ENCODE results near the gene NUP155.

DNA sequence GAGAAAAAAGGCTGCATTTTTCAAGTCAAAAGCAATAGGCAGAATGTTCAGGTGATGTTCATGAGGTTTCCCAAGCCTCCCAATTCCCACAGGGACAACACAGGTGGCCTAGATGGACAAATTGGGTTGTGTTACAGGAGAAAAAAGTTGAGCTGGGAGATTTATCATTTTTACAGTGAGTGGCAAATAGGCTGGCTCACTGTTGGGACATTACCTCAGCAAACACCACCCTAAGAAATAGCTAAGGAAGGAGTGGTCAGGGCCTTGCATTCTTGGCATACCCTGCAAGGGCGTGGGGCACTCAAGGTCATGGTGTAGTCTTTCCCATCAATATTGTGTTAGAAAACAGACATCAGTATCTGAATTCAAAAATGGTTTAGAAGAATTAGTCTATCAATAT is 98.4 kb downstream of the NUP155 start:
- TF ChIP-seq, protein P1, sequence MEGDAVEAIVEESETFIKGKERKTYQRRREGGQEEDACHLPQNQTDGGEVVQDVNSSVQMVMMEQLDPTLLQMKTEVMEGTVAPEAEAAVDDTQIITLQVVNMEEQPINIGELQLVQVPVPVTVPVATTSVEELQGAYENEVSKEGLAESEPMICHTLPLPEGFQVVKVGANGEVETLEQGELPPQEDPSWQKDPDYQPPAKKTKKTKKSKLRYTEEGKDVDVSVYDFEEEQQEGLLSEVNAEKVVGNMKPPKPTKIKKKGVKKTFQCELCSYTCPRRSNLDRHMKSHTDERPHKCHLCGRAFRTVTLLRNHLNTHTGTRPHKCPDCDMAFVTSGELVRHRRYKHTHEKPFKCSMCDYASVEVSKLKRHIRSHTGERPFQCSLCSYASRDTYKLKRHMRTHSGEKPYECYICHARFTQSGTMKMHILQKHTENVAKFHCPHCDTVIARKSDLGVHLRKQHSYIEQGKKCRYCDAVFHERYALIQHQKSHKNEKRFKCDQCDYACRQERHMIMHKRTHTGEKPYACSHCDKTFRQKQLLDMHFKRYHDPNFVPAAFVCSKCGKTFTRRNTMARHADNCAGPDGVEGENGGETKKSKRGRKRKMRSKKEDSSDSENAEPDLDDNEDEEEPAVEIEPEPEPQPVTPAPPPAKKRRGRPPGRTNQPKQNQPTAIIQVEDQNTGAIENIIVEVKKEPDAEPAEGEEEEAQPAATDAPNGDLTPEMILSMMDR (IDR thresholded peaks at IDR 0.05; ENCODE audit: borderline replicate concordance, extremely low read depth, low read length, poor library complexity, severe bottlenecking), result no peak
- TF ChIP-seq EZH2 (IDR thresholded peaks at IDR 0.05; ENCODE audit: borderline replicate concordance, low read depth, low read length, severe bottlenecking), result no peak
